Sigmoid colon (tissue), 4 donors: ENCODE results near the gene RETN.

Experiments
- CTCF ChIP-seq, 4 experiments: fragments of 450-650 bp in 3 of 4; fragments of 200-600 bp in 1 of 4; IDR thresholded peaks; one replicate each; pipeline ENCODE4 v1.5.1; 2016 to 2019; ENCODE audit warnings: antibody characterized with exemption in 4 of 4, mild to moderate bottlenecking in 3 of 4, moderate library complexity in 2 of 4
- EP300 ChIP-seq, 4 donors: sonication (generic); formaldehyde crosslinking; IDR thresholded peaks; one replicate each; pipeline ENCODE4 v1.6.1; 2017; ENCODE audit warnings: antibody characterized with exemption in 4 of 4
- POLR2A ChIP-seq, 2 donors: fragments of 450-650 bp; IDR thresholded peaks; one replicate each; pipeline ENCODE4 v1.6.1; 2016; ENCODE audit warnings: antibody characterized with exemption in 2 of 2, mild to moderate bottlenecking in 2 of 2, moderate library complexity in 2 of 2

GRCh38 chr19:7697721-7698287 is 29.0 kb downstream of the RETN start:
- TF ChIP-seq POLR2A (IDR thresholded peaks at IDR 0.05) (no peak), EP300 (IDR thresholded peaks at IDR 0.05) (no peak), CTCF (IDR thresholded peaks at IDR 0.05) (no peak)
